GM12892 (cell line): ENCODE data around the gene ADGRL3.

Source experiments
- POLR2A ChIP-seq: IDR thresholded peaks from 2 replicates; pipeline ENCODE4 v1.6.1; 2011; ENCODE audit warnings: low read depth, low read length, control low read depth
- POLR2AphosphoS5 ChIP-seq: IDR thresholded peaks from 2 replicates; pipeline ENCODE4 v1.6.1; 2011; ENCODE audit warnings: low read depth, low read length, control low read depth

DNA sequence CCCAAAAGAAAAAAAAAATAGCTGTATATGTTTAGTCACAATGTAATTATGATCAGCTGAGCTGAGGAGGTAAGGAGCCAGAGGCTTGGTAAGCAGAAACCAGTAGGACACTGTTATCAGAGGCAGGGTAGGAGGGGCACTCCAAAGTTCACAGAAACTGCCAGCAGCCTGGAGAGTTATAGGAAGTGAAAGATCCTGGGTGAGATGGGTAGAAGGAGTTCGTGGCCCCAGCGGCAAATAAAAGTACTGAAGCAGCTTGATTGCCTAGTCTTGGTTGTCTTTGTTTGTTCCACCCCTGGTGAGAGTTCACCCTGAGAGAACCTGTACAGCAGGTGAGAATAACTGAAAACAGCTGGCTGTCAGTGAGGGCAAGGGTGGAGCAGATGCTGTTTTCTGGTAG is 340.8 kb downstream of the ADGRL3 start:
- TF ChIP-seq POLR2A: no peak
- TF ChIP-seq POLR2AphosphoS5: no peak
